ENCODE measurements around the gene KLHL21.

DNA sequence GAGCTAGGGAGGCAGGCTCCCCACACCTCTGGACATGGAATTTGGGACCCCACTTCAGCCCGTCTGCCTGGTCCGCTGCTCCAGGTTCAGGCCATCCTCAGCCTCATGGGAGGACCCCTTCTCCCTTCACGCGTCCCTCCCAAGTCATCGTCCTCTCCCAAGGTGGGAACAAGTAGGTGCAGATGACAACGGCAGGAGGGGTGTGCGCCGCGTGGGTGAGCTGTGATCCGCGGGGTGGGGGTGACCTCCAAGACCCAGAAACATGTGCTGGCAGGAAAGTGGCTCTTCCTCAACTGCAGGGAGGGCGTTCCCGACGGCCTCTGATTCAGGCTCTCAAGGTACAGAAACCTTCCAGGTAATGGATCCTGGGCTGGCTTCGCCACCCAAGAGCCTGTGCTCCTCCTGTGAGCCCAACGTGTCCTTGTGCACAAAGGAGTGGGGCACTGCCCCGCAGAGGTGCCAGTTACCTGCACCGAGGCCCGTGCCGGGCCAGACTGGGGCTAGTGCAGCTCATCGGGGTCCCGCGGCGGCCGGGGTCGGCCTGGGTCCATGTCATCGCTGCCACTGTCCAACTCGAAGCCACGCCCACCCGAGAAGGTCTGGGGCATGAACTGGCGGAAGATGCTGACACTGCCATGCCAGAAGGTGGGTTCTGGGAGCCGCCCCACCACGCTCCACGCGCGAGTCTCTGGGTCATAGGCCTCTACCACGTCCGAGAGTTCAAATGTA lies 9.6 kb downstream of the KLHL21 start:
- no peak for TF ChIP-seq CTCF (IDR thresholded peaks at IDR 0.05)
- TF ChIP-seq EZH2 (IDR thresholded peaks at IDR 0.05; ENCODE audit: borderline replicate concordance, insufficient read depth, low read depth, low read length, poor library complexity, severe bottlenecking) = no peak

Data from B cell (primary cell).